Measurements from ENCODE around the gene ISG15.

The ISG15 gene

GRCh38 chr1:1019122-1019999 lies 6.1 kb downstream of the ISG15 start:
- H3K9ac ChIP-seq (ENCODE audit: insufficient read length, low read depth), result no peak overlapping the region
- peak; percentile 63 for DNase-seq (ENCODE audit: low read depth, low spot score)

GRCh38 chr1:1020000-1020404 lies 6.7 kb downstream of the ISG15 start, which contains the start of gene AGRN:
Gene AGRN, plus strand, starts transcription at chr1:1020120. Its CDS starts 53 bp downstream, at chr1:1020173.
- H3K4me3 ChIP-seq (ENCODE audit: insufficient read length, low read depth), result peak within 1 kb of the TSS; percentile 76
- no peaks in the 10 kb centered on the region for H3K9me3 ChIP-seq (ENCODE audit: insufficient read depth, low read length)
- no peaks in the 10 kb centered on the region for H3K27me3 ChIP-seq (ENCODE audit: insufficient read depth, insufficient read length)
- peaks cover 21% of the 10 kb centered on the region for H3K4me1 ChIP-seq (ENCODE audit: insufficient read depth, insufficient read length)
- peak within 1 kb of the TSS; percentile 93 for H3K9ac ChIP-seq (ENCODE audit: insufficient read length, low read depth)
- TF ChIP-seq SUZ12 (IDR thresholded peaks at IDR 0.05; ENCODE audit: extremely low read depth, insufficient read depth, insufficient read length), result no peak
- TF ChIP-seq ZNF274 (IDR thresholded peaks at IDR 0.05; ENCODE audit: low read depth, low read length), result no peak
- TF ChIP-seq YY1 (IDR thresholded peaks at IDR 0.05; ENCODE audit: insufficient read depth, insufficient read length), result no peak
- no peak for DNase-seq (ENCODE audit: low read depth, low spot score)
- H3K36me3 ChIP-seq (ENCODE audit: insufficient read depth, insufficient read length, low read length), result peaks cover 28% of the 10 kb centered on the region

More at GRCh38 chr1:1019122-1019999, 6.1 kb downstream of the ISG15 start:
- Histone ChIP-seq H3K4me3 (ENCODE audit: insufficient read length, low read depth) (no peak overlapping the region), H3K27me3 (ENCODE audit: insufficient read depth, insufficient read length) (no peaks in the 10 kb centered on the region), H3K36me3 (ENCODE audit: insufficient read depth, insufficient read length, low read length) (peaks cover 25% of the 10 kb centered on the region), H3K4me1 (ENCODE audit: insufficient read depth, insufficient read length) (peaks cover 17% of the 10 kb centered on the region), H3K9me3 (ENCODE audit: insufficient read depth, low read length) (no peaks in the 10 kb centered on the region)
- no peak for TF ChIP-seq ZNF274 (IDR thresholded peaks at IDR 0.05; ENCODE audit: low read depth, low read length)
- no peak for TF ChIP-seq SUZ12 (IDR thresholded peaks at IDR 0.05; ENCODE audit: extremely low read depth, insufficient read depth, insufficient read length)
- TF ChIP-seq YY1 (IDR thresholded peaks at IDR 0.05; ENCODE audit: insufficient read depth, insufficient read length), result no peak

DNA sequence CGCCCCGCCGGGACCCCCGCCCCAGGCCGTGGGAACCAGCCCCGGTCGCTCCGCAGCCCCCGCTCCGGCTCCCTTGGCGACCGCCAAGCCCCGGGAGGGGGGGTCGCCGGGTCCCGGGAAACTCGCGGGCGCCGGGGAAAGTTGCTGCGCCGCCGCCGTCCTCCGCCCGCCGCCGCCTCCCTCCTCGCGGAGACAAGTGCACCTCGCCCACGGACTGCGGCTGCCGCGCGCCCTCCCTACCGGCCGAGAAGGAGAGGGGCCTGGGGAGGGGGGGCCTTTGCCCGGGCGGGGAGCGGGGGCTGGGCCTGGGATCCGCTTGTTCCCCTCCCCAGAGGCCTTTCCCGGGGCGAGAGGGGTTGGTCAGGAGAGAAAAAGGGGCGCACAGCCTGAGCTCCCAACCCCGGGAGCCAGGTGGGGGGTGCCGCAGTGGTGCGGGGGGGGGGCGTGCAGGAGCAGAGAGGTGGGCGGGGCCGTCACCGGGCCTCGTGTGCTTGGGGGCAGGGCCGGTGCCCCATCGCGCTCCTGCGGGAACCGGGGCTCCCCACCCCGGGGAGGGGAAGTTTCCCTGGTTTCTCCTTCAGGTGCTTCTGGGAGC lies 7.2 kb downstream of the ISG15 start:
- no peaks in the 10 kb centered on the region for H3K9me3 ChIP-seq (ENCODE audit: insufficient read depth, low read length)
- H3K4me3 ChIP-seq (ENCODE audit: insufficient read length, low read depth), result peak overlapping the region; percentile 76
- peaks cover 30% of the 10 kb centered on the region for H3K36me3 ChIP-seq (ENCODE audit: insufficient read depth, insufficient read length, low read length)
- H3K27me3 ChIP-seq (ENCODE audit: insufficient read depth, insufficient read length), result no peaks in the 10 kb centered on the region
- no peak for DNase-seq (ENCODE audit: low read depth, low spot score)
- H3K4me1 ChIP-seq (ENCODE audit: insufficient read depth, insufficient read length), result peaks cover 23% of the 10 kb centered on the region
- TF ChIP-seq ZNF274 (IDR thresholded peaks at IDR 0.05; ENCODE audit: low read depth, low read length) (no peak), YY1 (IDR thresholded peaks at IDR 0.05; ENCODE audit: insufficient read depth, insufficient read length) (no peak), SUZ12 (IDR thresholded peaks at IDR 0.05; ENCODE audit: extremely low read depth, insufficient read depth, insufficient read length) (no peak)
- peak overlapping the region; percentile 93 for H3K9ac ChIP-seq (ENCODE audit: insufficient read length, low read depth)

GRCh38 chr1:1021010-1021919 lies 8.0 kb downstream of the ISG15 start:
- H3K4me3 ChIP-seq (ENCODE audit: insufficient read length, low read depth), result peak overlapping the region; percentile 76

DNA sequence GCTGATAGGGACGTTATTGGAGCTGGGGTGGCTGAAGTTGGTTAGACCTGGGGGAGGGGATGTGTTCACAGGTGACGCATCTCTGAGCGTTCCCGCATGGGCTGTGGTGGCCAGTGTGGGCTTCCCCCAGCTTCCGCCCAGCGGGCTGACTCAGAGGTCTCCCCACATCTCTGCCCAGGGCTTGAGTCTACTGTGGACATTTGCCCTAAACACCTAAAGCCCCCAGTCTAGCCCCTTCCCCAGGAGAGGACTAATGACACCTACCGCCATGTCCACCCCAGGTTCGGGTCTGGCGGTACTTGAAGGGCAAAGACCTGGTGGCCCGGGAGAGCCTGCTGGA lies 8.6 kb downstream of the ISG15 start:
- Histone ChIP-seq H3K36me3 (ENCODE audit: insufficient read depth, insufficient read length, low read length) (peaks cover 42% of the 10 kb centered on the region), H3K27me3 (ENCODE audit: insufficient read depth, insufficient read length) (no peaks in the 10 kb centered on the region), H3K4me3 (ENCODE audit: insufficient read length, low read depth) (no peak overlapping the region), H3K9ac (ENCODE audit: insufficient read length, low read depth) (peak overlapping the region; percentile 88), H3K4me1 (ENCODE audit: insufficient read depth, insufficient read length) (peaks cover 28% of the 10 kb centered on the region), H3K9me3 (ENCODE audit: insufficient read depth, low read length) (no peaks in the 10 kb centered on the region)
- DNase-seq (ENCODE audit: low read depth, low spot score), result no peak
- TF ChIP-seq ZNF274 (IDR thresholded peaks at IDR 0.05; ENCODE audit: low read depth, low read length) (no peak), YY1 (IDR thresholded peaks at IDR 0.05; ENCODE audit: insufficient read depth, insufficient read length) (no peak), SUZ12 (IDR thresholded peaks at IDR 0.05; ENCODE audit: extremely low read depth, insufficient read depth, insufficient read length) (no peak)

More at GRCh38 chr1:1021010-1021919, 8.0 kb downstream of the ISG15 start:
- H3K9me3 ChIP-seq (ENCODE audit: insufficient read depth, low read length), result no peaks in the 10 kb centered on the region
- peaks cover 36% of the 10 kb centered on the region for H3K36me3 ChIP-seq (ENCODE audit: insufficient read depth, insufficient read length, low read length)
- DNase-seq (ENCODE audit: low read depth, low spot score), result no peak
- TF ChIP-seq ZNF274 (IDR thresholded peaks at IDR 0.05; ENCODE audit: low read depth, low read length) (no peak), SUZ12 (IDR thresholded peaks at IDR 0.05; ENCODE audit: extremely low read depth, insufficient read depth, insufficient read length) (no peak), YY1 (IDR thresholded peaks at IDR 0.05; ENCODE audit: insufficient read depth, insufficient read length) (no peak)
- peak overlapping the region; percentile 88 for H3K9ac ChIP-seq (ENCODE audit: insufficient read length, low read depth)
- H3K27me3 ChIP-seq (ENCODE audit: insufficient read depth, insufficient read length), result no peaks in the 10 kb centered on the region
- peaks cover 25% of the 10 kb centered on the region for H3K4me1 ChIP-seq (ENCODE audit: insufficient read depth, insufficient read length)

GRCh38 chr1:1022302-1023009 lies 9.2 kb downstream of the ISG15 start:
- Histone ChIP-seq H3K27me3 (ENCODE audit: insufficient read depth, insufficient read length) (no peaks in the 10 kb centered on the region), H3K4me3 (ENCODE audit: insufficient read length, low read depth) (no peak overlapping the region), H3K36me3 (ENCODE audit: insufficient read depth, insufficient read length, low read length) (peaks cover 48% of the 10 kb centered on the region), H3K9ac (ENCODE audit: insufficient read length, low read depth) (peak overlapping the region; percentile 88), H3K4me1 (ENCODE audit: insufficient read depth, insufficient read length) (peaks cover 29% of the 10 kb centered on the region), H3K9me3 (ENCODE audit: insufficient read depth, low read length) (no peaks in the 10 kb centered on the region)
- TF ChIP-seq ZNF274 (IDR thresholded peaks at IDR 0.05; ENCODE audit: low read depth, low read length), result no peak
- TF ChIP-seq SUZ12 (IDR thresholded peaks at IDR 0.05; ENCODE audit: extremely low read depth, insufficient read depth, insufficient read length), result no peak
- no peak for TF ChIP-seq YY1 (IDR thresholded peaks at IDR 0.05; ENCODE audit: insufficient read depth, insufficient read length)
- DNase-seq (ENCODE audit: low read depth, low spot score), result no peak
